HG02943 (cell line): ENCODE data around the gene FGFBP1.
"Not testable (repeated sequence)": the region's sequence is repeated elsewhere in the genome, so short reads cannot be mapped to it uniquely, and the experiment has no call there.

ENCODE experiments used
- ATAC-seq: cut with Tn5 transposase; IDR thresholded peaks from one replicate; pipeline ENCODE4 v1.9.1; 2021; ENCODE audit warnings: mild to moderate bottlenecking, low read depth, moderate library complexity; ENCODE audit not compliant: unreplicated experiment

FGFBP1 gene

GRCh38 chr4:15947684-15948083, 9.1 kb upstream of the FGFBP1 start:
- ATAC-seq: no peak

GRCh38 chr4:15945516-15945915, 7.0 kb upstream of the FGFBP1 start:
- ATAC-seq: no peak

- ATAC-seq: no peak
These were observed 6.4 kb upstream of the FGFBP1 start for GRCh38 chr4:15944895-15945294.

GRCh38 chr4:15942283-15942682, 3.7 kb upstream of the FGFBP1 start:
- ATAC-seq: no peak

- no peak for ATAC-seq
These were observed 358 bp downstream of the FGFBP1 start for GRCh38 chr4:15938182-15938581.

GRCh38 chr4:15936495-15936894, 2.0 kb downstream of the FGFBP1 start:
- no peak for ATAC-seq

- ATAC-seq: no peak
These were observed 2.8 kb downstream of the FGFBP1 start for GRCh38 chr4:15935504-15936402.

- no peak for ATAC-seq
These were observed 4.3 kb downstream of the FGFBP1 start for GRCh38 chr4:15934259-15934658.

GRCh38 chr4:15931451-15932210, 6.9 kb downstream of the FGFBP1 start:
- ATAC-seq: no peak

GRCh38 chr4:15930314-15930713, 8.2 kb downstream of the FGFBP1 start:
- ATAC-seq: no peak

GRCh38 chr4:15929540-15929939, 9.0 kb downstream of the FGFBP1 start:
- no peak for ATAC-seq

- ATAC-seq: no peak
These were observed 9.7 kb downstream of the FGFBP1 start for GRCh38 chr4:15928883-15929282.

- no peak for ATAC-seq
These were observed 12.1 kb downstream of the FGFBP1 start for GRCh38 chr4:15926486-15926885.

- no peak for ATAC-seq
These were observed 12.7 kb downstream of the FGFBP1 start for GRCh38 chr4:15925830-15926229.

GRCh38 chr4:15921592-15921932, 17.0 kb downstream of the FGFBP1 start:
- no peak for ATAC-seq

GRCh38 chr4:15920723-15921591, 17.6 kb downstream of the FGFBP1 start:
- ATAC-seq: no peak

GRCh38 chr4:15918484-15919129, 19.9 kb downstream of the FGFBP1 start:
- no peak for ATAC-seq

- ATAC-seq: no peak
These were observed 21.2 kb downstream of the FGFBP1 start for GRCh38 chr4:15917297-15917696.

- not testable (repeated sequence) for ATAC-seq
These were observed 22.2 kb downstream of the FGFBP1 start for GRCh38 chr4:15916358-15916757.

GRCh38 chr4:15914736-15915135, 23.8 kb downstream of the FGFBP1 start:
- no peak for ATAC-seq
